Ectodermal cell (in vitro differentiated cells): ENCODE results near the gene RAX. TPM values are rescaled to one million over a fixed set of nuclear protein-coding genes. Genes with fewer than 3 reads are reported as not detected.

Experiments
- H3K27ac ChIP-seq: 2 replicates; pipeline ENCODE4 v1.7.0; 2013; ENCODE audit warnings: mild to moderate bottlenecking, low read depth, low read length; ENCODE audit not compliant: insufficient read depth, poor library complexity, severe bottlenecking
- H3K27me3 ChIP-seq: 2 replicates; pipeline ENCODE4 v1.7.0; 2013; ENCODE audit warnings: mild to moderate bottlenecking, low read length; ENCODE audit not compliant: insufficient read depth, control insufficient read depth, poor library complexity, severe bottlenecking
- H3K36me3 ChIP-seq: one replicate; pipeline ENCODE4 v1.7.0; 2013; ENCODE audit warnings: low read length; ENCODE audit not compliant: control insufficient read depth, insufficient read depth
- H3K4me1 ChIP-seq: one replicate; pipeline ENCODE4 v1.7.0; 2013; ENCODE audit warnings: low read length; ENCODE audit not compliant: control insufficient read depth, insufficient read depth
- H3K4me3 ChIP-seq: 2 replicates; pipeline ENCODE4 v1.7.0; 2013; ENCODE audit warnings: low read depth, low read length, control low read depth; ENCODE audit not compliant: insufficient read depth
- H3K9me3 ChIP-seq: 2 replicates; pipeline ENCODE4 v1.7.0; 2013; ENCODE audit warnings: mild to moderate bottlenecking, low read length, moderate library complexity; ENCODE audit not compliant: control insufficient read depth
- WGBS, 2 experiments: methylation state at CpG; one replicate each; pipeline ENCODE4 v1.1.7; 2013; ENCODE audit warnings: missing lambda C conversion rate in 2 of 2; 5-methylcytosine and 5-hydroxymethylcytosine counted together
- polyA plus RNA-seq, 4 experiments: library from polyadenylated mRNA; stranded (reverse); fragments of 50-300 nt; gene quantifications; one replicate each; pipeline ENCODE4 v1.2.3, GENCODE V29; 2013

RAX gene
- polyA plus RNA-seq (2013, experiment 1 of 4) = 0.48 TPM
- polyA plus RNA-seq (2013, experiment 2 of 4) = 3.2 TPM
- polyA plus RNA-seq (2013, experiment 3 of 4) = 2.2 TPM
- 4.1 TPM for polyA plus RNA-seq (2013, experiment 4 of 4)

DNA sequence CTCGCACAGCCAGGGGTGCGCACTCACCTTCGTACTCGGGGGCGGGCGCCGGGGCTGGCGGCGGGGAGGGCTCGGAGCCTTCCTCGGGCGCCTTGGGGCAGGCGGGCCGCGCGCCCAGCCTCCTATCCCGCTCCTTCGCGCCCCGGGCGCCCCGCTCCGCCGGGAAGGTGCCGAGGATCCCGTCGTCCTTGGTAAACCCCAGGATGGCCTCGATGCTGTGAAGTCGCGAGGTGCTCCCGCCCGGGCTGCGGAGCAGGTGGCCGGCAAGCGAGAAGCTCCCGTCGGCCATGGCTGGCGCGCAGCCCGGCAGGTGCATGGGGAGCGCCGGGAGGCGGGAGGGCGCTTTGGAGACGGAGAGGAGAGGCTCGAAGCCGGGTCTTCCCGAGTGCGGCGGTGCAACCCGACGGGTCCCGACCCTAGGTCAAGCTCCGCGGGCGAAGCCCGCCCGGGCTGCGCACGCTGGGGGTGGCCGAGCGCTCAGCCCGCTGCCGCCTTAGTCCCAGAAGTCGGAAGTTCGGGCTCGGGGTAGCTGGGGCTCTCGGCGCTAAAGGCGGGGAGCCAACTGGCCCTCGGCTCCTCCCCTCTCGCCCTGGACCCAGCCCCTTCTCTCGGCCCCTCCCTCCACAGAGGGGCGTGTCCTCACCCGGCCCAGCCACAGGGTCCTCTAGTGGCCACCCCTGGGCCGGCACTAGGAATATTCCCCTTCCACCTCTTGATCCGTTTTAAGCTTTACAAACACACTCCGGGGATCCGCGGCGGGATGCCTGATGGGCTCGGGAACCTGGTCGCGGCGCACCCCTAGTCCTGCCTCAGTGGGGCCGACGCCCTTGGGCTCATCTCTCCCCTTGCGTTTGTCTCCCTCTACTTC, at the start of gene RAX:
Gene RAX, minus strand, starts transcription at position 564 of the 868 bp plus-strand sequence. Its CDS starts 248 bp downstream, at position 316.
- H3K4me1 ChIP-seq = peaks cover 25% of the 10 kb centered on the region
- peak within 1 kb of the TSS; percentile 28 for H3K4me3 ChIP-seq
- H3K36me3 ChIP-seq = no peaks in the 10 kb centered on the region
- H3K9me3 ChIP-seq = no peaks in the 10 kb centered on the region
- 1% methylated on average over 88 of the region's 88 CpGs for WGBS, 2 experiments
- H3K27ac ChIP-seq = no peak within 1 kb of the TSS
- peaks cover 100% of the 10 kb centered on the region for H3K27me3 ChIP-seq

DNA sequence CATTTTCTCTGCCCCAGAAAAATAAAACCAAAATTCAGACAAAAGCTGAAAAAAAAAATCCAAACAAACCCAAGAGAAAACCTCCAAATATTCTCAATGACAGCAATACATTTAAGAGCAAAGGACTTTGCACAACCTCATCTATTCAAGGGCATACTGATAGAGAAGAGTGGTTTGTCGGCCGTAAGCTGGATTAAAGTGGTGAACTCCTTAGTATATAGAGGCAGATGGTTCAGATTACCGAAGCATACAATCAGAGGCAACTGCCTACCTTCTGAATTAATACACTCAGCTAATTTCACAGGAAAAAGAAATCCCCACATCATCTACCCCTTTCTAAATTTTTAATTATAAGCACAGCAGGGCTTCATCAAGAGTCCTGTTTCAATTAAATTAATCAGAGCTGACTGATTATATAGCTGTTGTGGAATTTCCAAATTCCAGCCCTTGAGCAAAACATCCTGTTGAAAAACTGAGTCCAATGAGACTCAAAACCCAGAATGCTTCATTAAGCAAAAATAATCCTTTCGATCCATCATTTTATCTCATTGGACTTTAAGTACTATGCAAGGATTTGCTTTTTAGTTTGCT, 45.3 kb upstream of the RAX start, which contains the start of gene CPLX4:
Gene CPLX4, minus strand, starts transcription at position 190 of the 591 bp plus-strand sequence. Its CDS starts 187 bp downstream, at position 3.
- Histone ChIP-seq H3K4me1 (no peaks in the 10 kb centered on the region), H3K27me3 (no peaks in the 10 kb centered on the region), H3K36me3 (no peaks in the 10 kb centered on the region), H3K4me3 (no peak within 1 kb of the TSS), H3K9me3 (no peaks in the 10 kb centered on the region), H3K27ac (no peak within 1 kb of the TSS)
- 94 to 98% methylated on average over 2 to 4 of the region's 4 CpGs for WGBS, 2 experiments

DNA sequence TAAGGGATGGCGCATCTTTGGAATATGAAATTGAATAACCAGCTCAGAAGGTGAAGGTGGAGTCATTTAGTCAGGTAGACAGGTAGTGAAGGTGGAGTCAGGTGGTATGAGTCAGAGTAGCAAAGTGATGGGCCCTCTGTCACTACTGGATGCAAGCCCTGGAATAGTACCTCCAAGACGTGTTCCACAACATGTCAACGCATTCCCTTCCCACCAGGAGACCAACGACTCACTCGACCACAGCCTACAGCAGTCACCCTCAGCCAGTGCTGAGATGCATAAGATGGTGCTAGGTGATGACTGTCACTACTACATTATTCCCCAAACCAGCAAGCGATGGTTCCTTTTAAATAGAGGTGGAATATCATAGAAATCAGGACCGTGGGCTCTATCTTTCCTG, 38.4 kb upstream of the RAX start:
- 76 to 80% methylated on average over 7 of the region's 7 CpGs for WGBS, 2 experiments
- Histone ChIP-seq H3K27ac (no peak overlapping the region), H3K27me3 (peaks cover 54% of the 10 kb centered on the region), H3K4me3 (no peak overlapping the region), H3K36me3 (no peaks in the 10 kb centered on the region), H3K9me3 (no peaks in the 10 kb centered on the region), H3K4me1 (no peaks in the 10 kb centered on the region)

DNA sequence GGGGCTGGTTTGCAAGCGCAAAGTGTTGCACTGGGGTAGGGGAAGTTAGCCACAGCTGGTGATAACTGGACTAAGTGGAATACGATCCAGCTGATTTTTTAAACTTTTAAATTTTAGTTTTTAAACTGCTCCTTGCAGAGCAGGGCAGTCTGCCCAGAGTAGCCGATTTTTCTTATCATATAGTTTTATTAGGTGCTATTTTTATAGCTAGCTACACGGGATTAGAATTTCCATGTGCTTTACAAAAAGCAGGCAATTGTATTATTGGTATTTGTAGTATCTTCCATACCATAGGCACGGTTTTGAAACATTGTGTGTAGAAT, 35.6 kb upstream of the RAX start:
- H3K4me1 ChIP-seq = no peaks in the 10 kb centered on the region
- WGBS, 2 experiments = 55 to 70% methylated on average over 2 to 5 of the region's 5 CpGs
- peaks cover 72% of the 10 kb centered on the region for H3K27me3 ChIP-seq

DNA sequence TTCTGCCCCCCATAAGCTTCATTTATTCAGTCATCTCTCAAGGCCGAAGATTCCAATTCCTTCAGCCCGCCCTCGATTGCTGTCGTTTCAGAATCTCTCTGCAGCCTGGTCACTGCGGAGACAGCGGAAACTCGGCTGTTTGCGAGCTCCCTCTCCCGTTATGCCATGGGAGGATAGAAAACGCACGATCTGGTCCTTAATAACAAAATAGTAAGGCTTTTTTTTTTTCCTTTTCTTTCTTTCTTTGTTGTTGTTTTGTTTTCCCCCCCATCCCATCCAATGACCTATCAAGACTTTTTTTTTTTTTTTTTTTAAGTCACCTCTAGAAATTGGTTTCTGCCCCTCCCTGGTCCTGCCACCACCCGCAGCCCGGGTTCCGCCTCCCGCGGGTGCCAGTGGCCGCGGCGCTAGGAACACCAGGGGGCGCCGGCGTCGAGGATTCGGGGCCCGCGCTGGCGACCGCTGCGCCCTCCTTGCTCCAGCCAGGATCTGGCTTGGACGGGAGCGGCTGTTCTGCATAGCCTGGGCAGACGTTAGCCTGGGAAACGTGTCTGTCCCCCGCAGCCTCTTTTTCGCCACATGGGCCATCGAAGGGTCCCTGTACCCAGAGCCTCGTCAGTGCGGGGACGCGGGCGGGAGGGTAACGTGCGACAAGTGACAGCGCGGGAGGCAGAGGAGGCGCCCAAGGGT, 35.1 kb upstream of the RAX start:
- no peak overlapping the region for H3K4me3 ChIP-seq
- WGBS, 2 experiments = 4 to 7% methylated on average over 44 to 46 of the region's 46 CpGs
- H3K4me1 ChIP-seq = no peaks in the 10 kb centered on the region
- peaks cover 72% of the 10 kb centered on the region for H3K27me3 ChIP-seq
- no peak overlapping the region for H3K27ac ChIP-seq
- no peaks in the 10 kb centered on the region for H3K36me3 ChIP-seq
- H3K9me3 ChIP-seq = no peaks in the 10 kb centered on the region

More for the DNA sequence above, 35.6 kb upstream of the RAX start:
- Histone ChIP-seq H3K36me3 (no peaks in the 10 kb centered on the region), H3K27ac (no peak overlapping the region), H3K9me3 (no peaks in the 10 kb centered on the region), H3K4me3 (no peak overlapping the region)

DNA sequence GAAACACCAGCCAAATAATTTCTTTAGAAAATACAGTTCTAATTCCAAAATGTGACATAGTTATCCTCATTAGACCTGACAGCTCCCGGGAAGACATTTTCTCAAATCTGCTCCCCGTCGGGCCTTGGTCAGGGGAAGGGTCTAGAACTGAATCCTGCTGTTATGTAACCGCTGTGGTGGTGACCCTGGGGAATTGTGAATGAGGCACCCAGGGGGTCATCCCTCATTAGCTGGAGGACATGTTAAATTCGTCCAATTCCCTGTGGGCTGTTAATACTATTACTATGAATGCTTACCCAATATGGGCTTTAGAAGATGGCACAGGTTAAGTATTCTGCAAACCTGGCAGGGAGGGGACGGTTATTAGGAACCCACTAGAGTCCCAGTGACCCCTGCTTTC, 33.4 kb upstream of the RAX start:
- no peaks in the 10 kb centered on the region for H3K9me3 ChIP-seq
- 70 to 87% methylated on average over 5 to 6 of the region's 6 CpGs for WGBS, 2 experiments
- H3K4me3 ChIP-seq = no peak overlapping the region
- no peaks in the 10 kb centered on the region for H3K4me1 ChIP-seq
- H3K36me3 ChIP-seq = no peaks in the 10 kb centered on the region
- peaks cover 68% of the 10 kb centered on the region for H3K27me3 ChIP-seq
- H3K27ac ChIP-seq = no peak overlapping the region

DNA sequence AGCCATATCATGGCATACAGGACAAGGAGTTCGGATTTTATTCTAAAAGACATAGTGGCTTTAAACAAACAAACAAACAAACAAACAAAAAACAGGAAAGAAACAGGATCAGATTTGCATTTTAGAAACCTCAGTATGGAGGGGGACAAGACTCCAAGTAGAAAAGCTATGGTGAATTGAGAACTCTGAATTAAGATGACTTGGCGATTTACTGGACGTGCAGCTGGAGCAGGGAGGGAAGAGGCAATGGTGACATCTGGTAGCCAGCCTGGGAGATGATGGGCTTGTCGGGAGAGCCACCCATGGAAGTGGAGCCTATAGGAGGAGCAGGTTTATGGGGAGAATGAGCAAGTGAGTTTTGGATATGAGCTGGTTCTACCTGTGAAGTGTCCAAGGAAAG, 32.0 kb upstream of the RAX start:
- Histone ChIP-seq H3K36me3 (no peaks in the 10 kb centered on the region), H3K4me3 (no peak overlapping the region), H3K9me3 (no peaks in the 10 kb centered on the region), H3K27ac (no peak overlapping the region), H3K4me1 (no peaks in the 10 kb centered on the region), H3K27me3 (peaks cover 54% of the 10 kb centered on the region)
- 85 to 86% methylated on average over 4 of the region's 4 CpGs for WGBS, 2 experiments

DNA sequence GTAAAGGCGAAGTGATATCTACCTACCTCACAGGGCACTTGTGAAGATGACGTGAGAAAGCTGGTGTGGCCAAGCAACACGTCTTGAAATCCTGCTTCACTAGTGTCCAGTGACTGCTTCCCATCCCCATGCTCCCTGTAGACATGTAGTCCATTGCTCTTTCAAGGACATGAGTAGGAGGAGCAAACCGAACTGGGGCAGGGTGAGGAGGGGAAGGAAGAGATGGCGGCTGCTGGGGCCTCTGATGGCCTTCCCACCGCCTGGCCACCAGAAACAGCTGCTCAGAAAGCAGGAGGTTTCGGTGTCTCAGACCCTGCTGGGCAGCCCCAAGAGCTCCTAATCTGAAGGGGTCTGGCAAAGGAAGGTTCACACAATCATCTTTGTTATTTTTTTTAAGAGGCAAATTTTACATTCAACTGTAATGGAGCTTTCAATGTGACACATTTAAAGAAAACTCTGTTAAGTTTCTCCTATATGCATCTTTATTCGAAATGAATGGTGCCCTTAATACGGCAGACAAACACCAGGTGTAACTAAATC, 30.5 kb upstream of the RAX start:
- Histone ChIP-seq H3K9me3 (no peaks in the 10 kb centered on the region), H3K27ac (no peak overlapping the region), H3K36me3 (no peaks in the 10 kb centered on the region), H3K4me1 (no peaks in the 10 kb centered on the region), H3K27me3 (peaks cover 41% of the 10 kb centered on the region), H3K4me3 (no peak overlapping the region)
- WGBS, 2 experiments = 86 to 90% methylated on average over 9 of the region's 9 CpGs

DNA sequence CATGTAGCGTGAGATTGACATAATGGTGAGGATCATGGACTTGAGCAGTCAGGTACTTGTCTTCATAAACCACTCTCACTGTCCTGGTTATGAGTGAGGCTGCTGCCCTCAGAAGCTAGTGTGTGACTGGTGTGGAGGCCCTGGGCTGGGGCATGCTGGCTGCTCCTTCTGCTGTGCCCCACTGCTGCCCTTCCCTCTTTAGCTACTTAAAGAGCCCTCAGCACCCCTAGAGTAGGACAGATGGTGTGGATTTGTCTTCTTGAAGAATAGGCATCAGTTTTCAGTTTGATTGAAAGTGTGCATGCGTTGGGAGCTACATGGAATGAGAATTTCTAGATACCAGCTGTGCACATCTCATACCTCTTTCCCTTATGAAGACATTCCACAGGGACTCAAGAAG, 29.8 kb upstream of the RAX start:
- 83 to 93% methylated on average over 2 of the region's 2 CpGs for WGBS, 2 experiments
- Histone ChIP-seq H3K4me1 (no peaks in the 10 kb centered on the region), H3K9me3 (no peaks in the 10 kb centered on the region), H3K27ac (no peak overlapping the region), H3K36me3 (no peaks in the 10 kb centered on the region), H3K4me3 (no peak overlapping the region), H3K27me3 (peaks cover 34% of the 10 kb centered on the region)

DNA sequence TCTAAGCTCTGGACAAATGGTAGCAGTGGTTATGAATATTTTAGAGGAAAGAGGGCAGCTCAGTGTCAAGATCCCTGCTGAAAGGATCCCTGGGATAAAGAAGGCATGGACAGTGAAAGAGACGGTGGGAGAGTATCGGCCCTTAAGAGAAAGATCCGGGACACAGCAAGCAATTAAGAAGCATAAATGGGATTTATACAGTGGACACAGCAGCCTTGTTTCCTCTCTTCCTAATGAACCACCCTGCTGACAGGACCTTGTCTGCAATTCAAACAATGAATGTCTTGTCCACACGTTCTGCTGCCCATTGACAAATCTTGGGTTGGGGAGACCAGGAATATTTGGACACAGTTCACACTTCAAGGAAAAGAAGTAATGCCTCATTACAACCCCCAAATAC, 28.7 kb upstream of the RAX start:
- Histone ChIP-seq H3K4me1 (no peaks in the 10 kb centered on the region), H3K4me3 (no peak overlapping the region), H3K27ac (no peak overlapping the region), H3K36me3 (no peaks in the 10 kb centered on the region), H3K9me3 (no peaks in the 10 kb centered on the region), H3K27me3 (peaks cover 24% of the 10 kb centered on the region)
- WGBS, 2 experiments = 87 to 88% methylated on average over 4 of the region's 4 CpGs
